ENCODE measurements around the gene RTN4RL1.

The RTN4RL1 gene

GRCh38 chr17:2047590-2047989 lies 22.5 kb upstream of the RTN4RL1 start:
- no peak for DNase-seq (ENCODE audit: low read depth)

- DNase-seq (ENCODE audit: low read depth): no peak
Observed at GRCh38 chr17:2044263-2044894, 19.2 kb upstream of the RTN4RL1 start.

- no peak for DNase-seq (ENCODE audit: low read depth)
Observed at GRCh38 chr17:2043785-2044184, 18.7 kb upstream of the RTN4RL1 start.

GRCh38 chr17:2042933-2043332 lies 17.8 kb upstream of the RTN4RL1 start:
- DNase-seq (ENCODE audit: low read depth): no peak

- DNase-seq (ENCODE audit: low read depth): no peak
Observed at GRCh38 chr17:2042390-2042847, 17.3 kb upstream of the RTN4RL1 start.

GRCh38 chr17:2041561-2042389 lies 16.6 kb upstream of the RTN4RL1 start, which contains the start of gene OVCA2:
Gene OVCA2 (plus strand): TSS chr17:2042022. CDS start chr17:2042048, 26 bp downstream.
- DNase-seq (ENCODE audit: low read depth): peak; percentile 95

GRCh38 chr17:2040942-2041560 lies 15.9 kb upstream of the RTN4RL1 start:
- DNase-seq (ENCODE audit: low read depth): no peak

GRCh38 chr17:2040219-2040827 lies 15.2 kb upstream of the RTN4RL1 start:
- DNase-seq (ENCODE audit: low read depth): no peak

- no peak for DNase-seq (ENCODE audit: low read depth)
Observed at GRCh38 chr17:2037155-2037554, 12.0 kb upstream of the RTN4RL1 start.

- DNase-seq (ENCODE audit: low read depth): no peak
Observed at GRCh38 chr17:2035541-2036488, 10.7 kb upstream of the RTN4RL1 start.

- no peak for DNase-seq (ENCODE audit: low read depth)
Observed at GRCh38 chr17:2034806-2035540, 9.8 kb upstream of the RTN4RL1 start.

GRCh38 chr17:2034157-2034556 lies 9.0 kb upstream of the RTN4RL1 start:
- no peak for DNase-seq (ENCODE audit: low read depth)

- no peak for DNase-seq (ENCODE audit: low read depth)
Observed at GRCh38 chr17:2033153-2033552, 8.0 kb upstream of the RTN4RL1 start.

- no peak for DNase-seq (ENCODE audit: low read depth)
Observed at GRCh38 chr17:2030779-2031163, 5.6 kb upstream of the RTN4RL1 start.

GRCh38 chr17:2029911-2030778 lies 5.0 kb upstream of the RTN4RL1 start, which contains the start of gene DPH1:
Gene DPH1 (plus strand): TSS chr17:2030153. CDS start chr17:2030170, 17 bp downstream.
- DNase-seq (ENCODE audit: low read depth): peak; percentile 72

GRCh38 chr17:2028737-2029136 lies 3.6 kb upstream of the RTN4RL1 start:
- no peak for DNase-seq (ENCODE audit: low read depth)

GRCh38 chr17:2028234-2028614 lies 3.1 kb upstream of the RTN4RL1 start:
- no peak for DNase-seq (ENCODE audit: low read depth)

GRCh38 chr17:2027528-2028233 lies 2.5 kb upstream of the RTN4RL1 start:
- DNase-seq (ENCODE audit: low read depth): no peak

Data from stimulated activated CD8-positive, alpha-beta memory T cell treated with anti-CD3 and anti-CD28 coated beads, Interleukin-15, amount 100 ng/mL, for 1 hour (primary cell).